HG03565 (cell line): ENCODE data around the gene SLC12A8.

Source experiments
- ATAC-seq: cut with Tn5 transposase; IDR thresholded peaks from one replicate; pipeline ENCODE4 v1.9.1; 2021; ENCODE audit warnings: mild to moderate bottlenecking, moderate library complexity; ENCODE audit not compliant: unreplicated experiment

SLC12A8 gene

DNA sequence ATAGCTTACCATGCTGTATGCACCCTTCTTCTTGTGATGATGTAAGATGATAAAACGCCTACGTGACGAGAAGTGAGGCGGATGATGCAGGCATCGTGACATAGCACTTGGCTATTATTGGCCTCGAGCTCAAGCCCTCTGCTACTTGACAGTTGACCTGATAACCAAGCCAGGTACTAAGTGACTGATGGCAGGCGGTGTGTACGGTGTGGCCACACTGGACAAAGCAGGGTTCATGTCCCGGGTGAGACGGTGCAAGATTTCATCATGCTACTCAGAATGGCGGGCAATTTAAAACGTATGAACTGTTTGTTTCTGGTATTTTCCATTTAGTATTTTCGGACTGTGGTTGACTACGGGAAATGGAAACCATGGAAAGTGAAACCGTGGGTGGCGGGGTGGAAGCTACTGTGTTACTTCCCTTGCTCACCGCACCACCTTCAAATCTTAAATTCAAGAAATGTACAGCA, 57.7 kb downstream of the SLC12A8 start:
- ATAC-seq = no peak

DNA sequence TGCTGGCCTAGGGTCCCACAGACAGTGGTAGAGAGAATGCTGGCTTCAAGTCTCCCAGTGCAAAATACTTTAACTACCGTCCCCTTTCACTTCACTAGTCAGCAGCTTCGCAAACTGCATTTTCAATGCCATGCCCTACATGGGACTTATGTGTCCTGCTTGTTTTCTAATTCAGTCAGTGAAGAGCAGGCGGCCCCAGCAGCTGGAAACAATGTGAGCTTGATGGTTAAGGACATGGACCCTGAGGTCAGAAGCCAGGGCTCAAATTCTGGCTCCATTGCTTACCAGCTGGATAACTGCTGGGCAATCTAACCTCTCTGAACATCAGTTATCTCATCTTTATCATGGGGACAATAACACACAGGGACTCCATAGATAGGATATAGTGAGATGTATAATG, 58.4 kb downstream of the SLC12A8 start:
- ATAC-seq = no peak

DNA sequence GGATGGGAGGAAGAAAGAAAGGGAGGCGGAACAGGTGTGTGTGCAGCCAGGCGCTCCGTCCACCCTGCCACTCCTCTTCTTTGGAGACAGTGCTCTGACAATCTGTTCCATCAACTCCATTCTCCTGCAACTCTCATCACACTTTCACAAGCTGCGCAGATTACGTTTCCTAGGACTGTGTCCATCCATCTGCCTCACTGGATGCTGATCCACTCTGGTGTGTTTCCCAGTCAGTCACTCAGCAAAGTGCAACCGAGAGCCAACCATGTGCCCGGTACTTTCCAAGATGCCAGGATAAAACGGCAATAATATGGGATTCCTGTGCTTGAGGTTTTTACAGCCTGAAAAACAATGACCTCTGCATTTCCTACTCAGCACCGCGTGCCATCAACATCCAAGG, 59.6 kb downstream of the SLC12A8 start:
- ATAC-seq = no peak

DNA sequence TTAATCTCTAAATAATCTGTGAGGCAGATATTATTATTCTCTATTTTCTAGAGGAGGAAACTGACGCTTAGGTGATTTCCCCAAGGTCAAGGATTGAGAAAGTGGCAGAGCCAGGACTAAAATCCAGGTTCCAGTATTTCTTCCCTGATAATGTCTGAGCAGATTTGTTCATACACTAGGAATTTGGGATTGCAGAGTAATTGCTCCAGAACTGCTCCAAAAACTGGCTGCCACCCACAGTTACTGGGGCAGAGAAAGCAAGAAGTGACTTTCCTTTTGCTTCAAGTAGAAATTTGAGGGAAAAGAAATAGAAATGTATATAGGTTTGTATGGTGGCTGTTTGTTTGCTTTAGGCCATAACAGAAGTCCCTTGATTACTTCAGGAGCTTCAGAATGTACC, 60.6 kb downstream of the SLC12A8 start:
- ATAC-seq = no peak

DNA sequence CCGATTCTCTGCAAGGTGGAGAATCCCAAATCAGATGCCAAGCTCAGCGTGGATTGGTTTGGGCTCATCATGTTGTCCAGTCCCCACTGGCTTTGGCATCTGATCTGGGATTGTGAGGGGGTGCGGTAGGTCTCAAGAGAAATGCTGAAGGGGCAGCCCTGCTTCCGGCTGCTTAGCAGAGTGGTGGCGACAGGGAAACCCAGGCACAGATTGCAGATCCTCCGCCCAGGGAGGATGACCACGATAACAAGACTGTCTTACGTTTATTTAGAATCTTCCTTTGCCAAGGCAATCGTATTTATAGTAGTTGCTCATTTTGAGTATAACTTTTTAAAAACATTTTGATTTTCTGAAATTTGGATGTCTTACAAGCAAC, 61.1 kb downstream of the SLC12A8 start:
- no peak for ATAC-seq

DNA sequence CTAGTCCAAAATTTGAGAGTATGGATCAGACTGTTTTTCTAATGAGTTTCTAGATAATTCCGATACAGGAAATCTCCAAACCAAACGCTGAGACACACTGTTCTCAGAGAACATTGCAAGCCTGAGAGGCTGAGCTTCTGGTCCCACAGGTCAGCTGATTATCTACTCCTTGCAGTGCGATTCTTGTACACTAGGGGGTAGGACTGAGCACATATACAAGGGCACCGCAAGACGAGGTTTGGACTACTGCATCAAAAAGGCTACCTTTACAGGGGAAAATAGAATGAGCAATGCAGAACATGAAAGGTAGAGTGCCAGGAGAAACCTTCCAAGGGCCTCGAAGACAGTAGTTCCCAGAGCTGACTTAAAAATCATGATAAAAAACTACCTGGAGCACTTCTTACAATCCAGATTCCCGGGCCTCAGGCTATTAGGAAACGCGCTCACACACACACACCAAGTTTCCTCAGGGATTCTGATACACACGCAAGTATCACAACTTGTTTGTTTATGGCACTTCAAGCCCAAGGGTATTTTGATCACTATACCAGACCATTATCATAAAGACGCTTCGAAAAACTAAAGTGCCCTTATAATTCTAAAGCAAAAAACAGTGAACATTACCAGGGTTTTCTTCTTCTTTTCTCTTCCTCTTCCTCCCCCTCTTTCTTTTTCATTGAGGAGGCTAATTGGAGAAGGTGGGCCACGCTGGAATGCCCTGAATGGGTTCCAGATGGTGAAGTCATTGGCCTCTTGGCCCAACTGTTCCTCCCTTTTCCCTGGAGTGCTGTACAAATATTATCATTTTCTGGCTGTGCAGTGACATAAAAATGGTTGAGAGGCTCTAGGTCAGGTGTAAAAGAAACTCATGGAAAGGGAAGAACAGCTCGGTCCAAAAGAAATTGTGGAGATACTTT, 61.8 kb downstream of the SLC12A8 start:
- ATAC-seq = no peak

DNA sequence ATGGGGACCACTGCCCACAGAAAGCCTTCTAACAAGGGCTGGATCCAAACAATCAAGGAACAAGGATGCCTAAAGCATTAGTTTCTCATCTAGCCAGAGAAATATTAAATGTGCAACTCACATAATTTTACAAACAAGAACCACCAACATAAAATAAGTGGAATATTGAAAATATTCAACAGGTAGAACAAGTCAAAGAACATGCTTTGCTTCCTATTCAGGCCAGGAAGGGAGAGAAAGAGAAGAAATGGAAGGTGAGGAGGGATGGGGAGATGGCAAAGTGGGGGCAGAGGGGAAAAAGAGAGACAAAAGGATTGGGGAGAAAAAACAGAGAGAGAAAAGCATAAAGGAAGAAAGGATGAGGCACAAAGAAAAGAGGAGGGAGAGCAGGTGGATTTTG, 63.1 kb downstream of the SLC12A8 start:
- no peak for ATAC-seq

DNA sequence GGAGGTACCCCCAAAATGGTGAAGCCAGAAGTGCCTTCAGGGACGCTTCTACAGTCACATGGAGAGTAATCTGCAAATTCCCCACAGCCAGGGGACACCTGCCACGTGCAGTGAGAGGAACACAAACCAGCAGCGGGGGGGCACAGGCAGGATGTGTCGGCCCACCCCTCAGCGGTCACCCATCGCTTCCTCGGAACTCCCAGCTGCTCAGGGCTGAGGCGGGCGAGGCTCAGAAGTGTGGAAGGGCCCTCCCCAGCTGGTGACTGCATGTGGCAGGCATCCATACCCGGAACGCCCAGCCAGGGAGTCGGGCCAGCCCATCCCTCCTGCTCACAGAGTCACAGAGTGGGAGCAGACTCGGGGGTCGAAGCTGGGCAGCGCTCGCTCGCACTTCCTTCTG, 63.7 kb downstream of the SLC12A8 start:
- no peak for ATAC-seq

- no peak for ATAC-seq
These were observed 64.3 kb downstream of the SLC12A8 start for GRCh38 chr3:125148016-125148812.

DNA sequence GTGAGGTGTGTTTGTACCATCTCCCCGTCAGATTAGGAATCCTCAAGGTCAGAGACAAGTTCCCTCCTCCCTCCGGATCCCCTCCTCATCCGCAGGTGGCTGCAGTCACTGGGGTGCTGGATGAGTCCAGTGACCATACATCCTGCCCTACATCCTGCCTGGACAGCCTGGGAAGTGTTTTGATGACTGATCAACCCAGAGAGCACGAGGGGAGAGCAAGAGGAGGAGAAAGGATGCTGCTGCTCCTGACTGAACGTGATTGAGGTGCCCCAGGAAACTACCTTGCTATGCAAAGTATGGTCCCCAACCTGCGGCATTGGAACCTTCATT, 65.1 kb downstream of the SLC12A8 start:
- ATAC-seq = no peak

DNA sequence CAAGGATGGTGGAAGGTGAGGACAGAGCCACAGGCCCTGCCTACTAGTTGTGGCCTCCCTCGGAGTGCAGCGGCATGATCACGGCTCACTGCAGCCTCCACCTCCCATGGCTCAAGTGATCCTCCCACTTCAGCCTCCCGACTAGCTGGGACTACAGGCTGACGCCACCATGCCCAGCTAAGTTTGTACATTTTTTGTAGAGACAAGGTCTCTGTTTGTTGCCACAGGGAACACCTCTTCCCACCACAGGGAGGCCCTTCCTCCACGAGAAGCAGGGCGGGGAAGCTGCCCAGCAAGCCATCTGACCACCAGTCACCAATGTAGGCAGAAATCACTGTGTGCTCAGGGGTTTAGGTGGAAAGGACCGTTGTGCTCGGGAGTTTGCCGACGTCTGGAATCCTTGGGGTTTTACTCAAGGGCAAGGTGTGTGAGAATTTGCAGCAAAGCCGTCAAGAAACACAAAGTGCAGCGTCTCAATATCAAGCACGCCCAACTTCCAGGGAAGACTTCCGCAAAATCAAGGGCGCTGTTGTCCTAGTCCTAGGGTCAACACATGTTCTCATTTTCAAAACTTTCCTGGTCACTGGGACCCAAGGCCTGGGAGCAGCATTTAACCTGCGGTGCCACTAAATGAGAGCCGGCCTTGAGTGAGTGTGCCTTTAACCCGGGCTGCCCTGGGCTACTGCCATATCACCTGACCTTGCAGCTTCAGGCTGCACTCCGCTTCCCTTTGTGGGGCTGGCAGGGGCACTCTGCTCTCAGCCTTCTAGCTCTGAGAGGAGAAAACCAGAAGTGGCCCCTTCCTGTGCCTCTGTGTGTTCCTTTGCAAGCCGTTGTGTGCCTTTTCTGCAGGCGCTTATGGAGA, 65.7 kb downstream of the SLC12A8 start:
- ATAC-seq = no peak

DNA sequence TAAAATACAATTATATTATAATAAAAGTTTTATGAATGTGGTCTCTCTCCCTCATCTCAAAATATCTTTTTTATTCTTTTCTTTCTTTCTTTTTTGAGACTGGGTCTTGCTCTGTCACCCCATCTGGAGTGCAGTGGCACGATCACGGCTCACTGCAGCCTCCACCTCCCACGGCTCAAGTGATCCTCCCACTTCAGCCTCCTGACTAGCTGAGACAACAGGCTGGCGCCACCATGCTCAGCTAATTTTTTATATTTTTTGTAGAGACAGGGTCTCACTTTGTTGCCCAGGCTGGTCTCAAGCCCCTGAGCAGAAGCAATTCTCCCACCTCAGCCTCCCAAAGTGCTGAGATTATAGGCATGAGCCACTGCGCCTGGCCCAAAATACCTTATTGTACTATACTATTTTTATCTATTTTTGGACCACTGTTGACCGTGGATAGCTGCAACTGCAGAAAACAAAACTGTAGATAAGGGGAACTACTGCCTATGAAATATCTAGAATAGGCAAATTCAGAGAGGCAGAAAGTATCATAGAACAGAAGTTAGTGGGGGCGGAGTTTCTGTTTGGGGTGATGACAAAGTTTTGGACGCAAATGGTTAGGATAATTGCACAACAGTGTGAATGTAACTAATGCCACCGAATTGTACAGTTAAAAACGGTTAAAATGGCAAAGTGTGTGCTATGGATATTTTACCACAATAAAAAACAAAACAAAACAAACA, 66.6 kb downstream of the SLC12A8 start:
- no peak for ATAC-seq

- no peak for ATAC-seq
These were observed 67.8 kb downstream of the SLC12A8 start for GRCh38 chr3:125144653-125145314.

DNA sequence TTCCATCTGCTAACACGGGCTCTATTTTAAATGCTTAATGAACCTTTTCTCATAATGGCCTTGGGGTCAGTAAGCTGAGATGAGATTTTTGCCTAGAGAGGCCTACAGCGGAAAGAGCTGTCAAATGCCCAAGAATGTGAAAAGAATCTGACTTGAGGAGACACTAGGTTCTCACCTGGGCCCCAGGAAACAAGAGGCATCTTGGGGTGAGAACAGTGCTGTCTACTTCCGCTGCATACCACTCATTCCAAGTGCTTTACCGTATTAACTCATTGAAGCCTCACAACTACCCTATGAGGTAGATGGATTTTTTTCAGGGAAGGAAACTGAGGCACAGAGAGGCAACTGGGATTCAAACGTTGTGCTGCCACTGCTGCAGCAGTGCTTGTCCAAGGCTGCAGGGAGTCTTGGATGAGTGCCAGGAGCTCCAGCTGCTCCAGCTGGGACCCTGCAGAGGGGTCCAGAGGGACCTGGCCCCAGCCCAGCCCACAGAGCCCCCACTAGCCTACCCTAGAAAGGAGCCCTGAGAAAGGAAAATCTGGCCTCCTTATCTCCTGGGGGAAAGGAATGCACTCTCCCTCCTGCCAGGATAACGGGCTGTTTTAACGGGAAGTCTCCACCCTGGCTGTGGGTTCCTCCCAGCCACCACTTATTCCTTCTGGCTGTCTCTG, 68.4 kb downstream of the SLC12A8 start:
- no peak for ATAC-seq

DNA sequence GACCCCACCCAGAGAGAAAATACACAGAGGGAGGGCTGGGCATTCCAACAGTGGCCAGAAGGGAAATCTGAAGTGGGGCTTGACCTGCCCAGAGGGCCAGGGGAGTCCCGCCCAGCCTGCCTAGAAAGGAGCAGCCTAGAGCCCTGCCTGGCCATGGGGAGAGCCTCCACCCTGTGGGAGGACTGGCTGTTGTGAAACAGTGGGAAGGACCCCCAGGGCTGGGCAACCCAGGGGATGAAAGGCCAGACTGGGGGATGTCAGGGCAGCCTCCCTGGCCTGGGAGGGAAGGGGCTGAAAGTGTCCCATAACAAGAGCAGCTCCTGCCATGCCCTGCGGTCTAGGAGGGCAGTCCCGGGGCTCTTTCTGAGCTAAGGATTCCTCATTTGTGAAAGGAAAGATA, 69.0 kb downstream of the SLC12A8 start:
- no peak for ATAC-seq

- no peak for ATAC-seq
These were observed 69.6 kb downstream of the SLC12A8 start for GRCh38 chr3:125142940-125143339.

DNA sequence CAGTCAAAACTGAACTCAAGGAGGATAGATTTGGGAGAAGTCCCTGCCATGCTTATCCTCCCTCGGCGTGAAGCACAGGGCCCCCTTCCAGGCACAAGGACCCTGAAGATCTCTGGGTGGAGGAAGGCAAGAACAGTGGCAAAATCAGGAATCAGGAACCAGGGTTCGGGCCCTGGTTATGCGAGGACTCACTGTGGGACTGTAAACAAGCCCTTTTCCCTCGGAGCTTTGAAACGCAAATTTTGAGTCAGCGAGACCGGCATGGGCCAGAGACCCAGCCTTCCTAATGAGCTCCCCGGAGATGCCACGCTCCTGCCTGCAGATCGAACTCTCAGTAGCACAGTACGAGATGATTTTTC, 70.1 kb downstream of the SLC12A8 start:
- ATAC-seq = no peak

DNA sequence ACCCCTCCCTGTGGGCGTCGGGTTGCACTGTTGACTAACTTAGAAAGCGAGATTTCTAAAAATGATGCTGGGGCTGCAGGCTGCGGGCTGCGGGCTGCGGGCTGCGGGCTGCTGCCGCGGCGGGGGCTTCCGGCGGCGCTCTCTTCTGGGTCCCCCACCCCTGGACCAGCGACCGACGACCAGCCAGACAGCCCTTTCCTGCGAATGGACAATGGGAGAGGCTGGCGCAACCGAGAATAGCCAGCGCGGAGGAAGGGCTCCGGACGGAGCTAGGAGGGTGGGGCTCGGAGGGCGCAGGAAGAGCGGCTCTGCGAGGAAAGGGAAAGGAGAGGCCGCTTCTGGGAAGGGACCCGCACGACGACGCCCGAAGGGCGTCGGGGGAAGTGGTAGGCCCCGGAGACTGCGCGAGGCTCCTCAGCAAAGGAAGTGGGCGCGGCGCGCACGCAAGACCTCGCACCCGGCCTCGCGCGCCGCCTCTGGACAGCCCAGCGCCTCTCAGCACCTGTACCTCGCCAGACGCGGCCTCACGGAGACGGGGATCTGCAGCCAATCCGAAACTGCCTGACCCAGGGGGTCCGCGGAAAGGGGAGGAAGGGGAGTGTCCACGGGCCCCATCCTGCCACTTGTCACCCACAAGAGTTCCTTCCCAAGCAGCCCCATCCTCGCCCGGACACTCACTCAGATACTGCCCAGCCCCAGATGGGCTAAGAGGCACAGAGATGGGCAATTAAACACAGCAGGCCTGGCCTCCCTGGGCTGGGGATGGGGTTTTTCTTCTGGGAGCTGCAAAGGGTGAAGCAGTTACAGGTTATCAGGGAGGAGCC, 70.7 kb downstream of the SLC12A8 start:
- ATAC-seq = peak; percentile 38
